Measurements from ENCODE around the gene FXYD3. TPM values are rescaled to one million over a fixed set of nuclear protein-coding genes. Genes with fewer than 3 reads are reported as not detected.

FXYD3 gene
- total and polyA plus RNA-seq, 2 of the 13 experiments (the other 11 are each of a cell fraction or from before 2014, with no cell fraction given): 4.9 TPM; not detected in 1

DNA sequence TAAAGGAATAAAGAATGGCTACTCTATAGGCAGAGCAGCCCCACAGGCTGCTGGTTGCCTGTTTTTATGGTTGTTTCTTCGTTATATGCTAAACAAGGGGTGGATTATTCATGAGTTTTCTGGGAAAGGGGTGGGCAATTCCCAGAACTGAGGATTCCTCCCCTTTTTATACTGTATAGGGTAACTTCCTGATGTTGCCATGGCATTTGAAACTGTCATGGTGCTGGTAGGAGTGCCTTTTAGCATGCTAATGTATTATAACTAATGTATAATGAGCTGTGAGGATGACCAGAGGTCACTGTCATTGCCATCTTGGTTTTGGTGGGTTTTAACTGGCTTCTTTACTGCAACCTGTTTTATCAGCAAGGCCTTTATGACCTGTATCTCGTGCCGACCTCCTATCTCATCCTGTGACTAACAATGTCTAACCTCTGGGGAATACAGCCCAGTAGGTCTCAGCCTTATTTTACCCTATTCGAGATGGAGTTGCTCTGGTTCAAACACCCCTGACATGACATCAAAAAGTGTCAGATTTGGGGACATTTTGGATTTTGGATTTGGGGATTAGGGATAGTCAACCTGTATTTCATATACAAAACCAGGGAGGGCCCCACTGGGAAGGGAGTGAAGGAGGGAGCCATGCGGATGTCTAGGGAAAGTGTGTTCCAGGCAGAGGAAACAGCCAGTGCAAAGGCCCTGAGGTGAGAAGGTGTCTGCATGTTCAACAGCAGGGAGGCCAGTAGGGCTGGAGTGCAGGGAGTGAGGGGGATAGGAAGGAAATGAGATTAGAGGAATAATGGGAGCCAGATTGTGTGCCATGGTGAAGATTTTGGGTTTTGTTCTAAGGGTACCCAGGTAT, 49.8 kb downstream of the FXYD3 start:
- Histone ChIP-seq H3K9me3 (ENCODE audit: low read length) (peaks cover 20% of the 10 kb centered on the region; the same call in 1 of the 2 replicates), H3K27me3 (ENCODE audit: control insufficient read depth in 1 of 2, insufficient read depth in 2 of 2, low read length in 2 of 2) (no peaks in the 10 kb centered on the region; a peak in 1 of 5 replicates), H3K4me2 (ENCODE audit: low read depth, low read length) (no peak overlapping the region), H3K79me2 (ENCODE audit: insufficient read depth, low read length) (no peaks in the 10 kb centered on the region), H3K36me3 (replicated peaks in 1 of 2; ENCODE audit: control insufficient read depth in 1 of 2, insufficient read depth in 2 of 2, low read length in 2 of 2) (no peaks in the 10 kb centered on the region), H3K9ac (ENCODE audit: insufficient read depth, low read depth, low read length) (no peak overlapping the region), H3K4me3 (replicated peaks in 1 of 3; ENCODE audit: insufficient read depth in 1 of 3, low read depth in 2 of 3, low read length in 3 of 3) (no peak overlapping the region), H3K4me1 (ENCODE audit: insufficient read depth, low read length) (no peaks in the 10 kb centered on the region), H3K27ac (ENCODE audit: extremely low read length, insufficient read depth, low read length) (no peak overlapping the region), H2AFZ (ENCODE audit: low read length) (no peak overlapping the region), H4K20me1 (ENCODE audit: insufficient read depth, low read length) (no peaks in the 10 kb centered on the region)
- 21% methylated on average over 5 of the region's 5 CpGs for WGBS (ENCODE audit: low lambda C conversion rate)
- TF ChIP-seq GATAD1 (CRISPR knock-in tag; IDR thresholded peaks at IDR 0.05): no peak
- TF ChIP-seq, protein P1, sequence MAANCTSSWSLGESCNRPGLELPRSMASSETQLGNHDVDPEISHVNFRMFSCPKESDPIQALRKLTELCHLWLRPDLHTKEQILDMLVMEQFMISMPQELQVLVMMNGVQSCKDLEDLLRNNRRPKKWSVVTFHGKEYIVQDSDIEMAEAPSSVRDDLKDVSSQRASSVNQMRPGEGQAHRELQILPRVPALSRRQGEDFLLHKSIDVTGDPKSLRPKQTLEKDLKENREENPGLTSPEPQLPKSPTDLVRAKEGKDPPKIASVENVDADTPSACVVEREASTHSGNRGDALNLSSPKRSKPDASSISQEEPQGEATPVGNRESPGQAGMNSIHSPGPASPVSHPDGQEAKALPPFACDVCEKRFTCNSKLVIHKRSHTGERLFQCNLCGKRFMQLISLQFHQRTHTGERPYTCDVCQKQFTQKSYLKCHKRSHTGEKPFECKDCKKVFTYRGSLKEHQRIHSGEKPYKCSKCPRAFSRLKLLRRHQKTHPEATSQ (CRISPR knock-in tag; IDR thresholded peaks at IDR 0.05; ENCODE audit: borderline replicate concordance): no peak
- TF ChIP-seq, protein P2, sequence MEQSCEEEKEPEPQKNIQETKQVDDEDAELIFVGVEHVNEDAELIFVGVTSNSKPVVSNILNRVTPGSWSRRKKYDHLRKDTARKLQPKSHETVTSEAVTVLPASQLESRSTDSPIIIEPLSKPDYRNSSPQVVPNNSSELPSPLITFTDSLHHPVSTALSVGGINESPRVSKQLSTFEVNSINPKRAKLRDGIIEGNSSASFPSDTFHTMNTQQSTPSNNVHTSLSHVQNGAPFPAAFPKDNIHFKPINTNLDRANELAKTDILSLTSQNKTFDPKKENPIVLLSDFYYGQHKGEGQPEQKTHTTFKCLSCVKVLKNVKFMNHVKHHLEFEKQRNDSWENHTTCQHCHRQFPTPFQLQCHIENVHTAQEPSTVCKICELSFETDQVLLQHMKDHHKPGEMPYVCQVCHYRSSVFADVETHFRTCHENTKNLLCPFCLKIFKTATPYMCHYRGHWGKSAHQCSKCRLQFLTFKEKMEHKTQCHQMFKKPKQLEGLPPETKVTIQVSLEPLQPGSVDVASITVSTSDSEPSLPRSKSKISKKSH (CRISPR knock-in tag; IDR thresholded peaks at IDR 0.05; ENCODE audit: borderline replicate concordance): no peak
- no peak for DNase-seq (ENCODE audit: low spot score)
- BruUV-seq (replicated peaks): no TSS peak
- ChIA-PET POLR2A (no interaction called here), CTCF (ENCODE audit: low intra/inter-chr PET ratio, low total read pairs) (no interaction called here)
- in situ Hi-C loops (cut with HindIII; ENCODE audit: extremely low pct_ligation_motif_present, low pct_unique_long_range_greater_than_20kb) (no loop called here), intact Hi-C loops (cut with micrococcal nuclease; ENCODE audit: unreplicated experiment) (no loop called here)
- no peak for FAIRE-seq
- ATAC-seq: no peak
